K562 (cell line): ENCODE measurements around the gene ILF2. TPM values are rescaled to one million over a fixed set of nuclear protein-coding genes. Genes with fewer than 3 reads are reported as not detected.

Experiments
- ATAC-seq: fragments of 200-7000 bp; cut with Tn5 transposase; 3 replicates; pipeline ENCODE4 v1.9.1; 2020; ENCODE audit warnings: moderate library complexity
- BruUV-seq: library from RNA; stranded (reverse); fragments of 400-500 nt; replicated peaks from 2 replicates; lab custom pipeline; 2021; lab: Mats Ljungman, UMichigan
- CTCF ChIA-PET: fragments of 300-600 bp; formaldehyde crosslinking; extraction: SDS; loops from one replicate; lab custom pipeline; 2021; ENCODE audit warnings: low intra/inter-chr PET ratio; lab: Yijun Ruan, JAX
- POLR2A ChIA-PET: fragments of 300-600, 350-650 bp; sonication (Branson Sonifier 250); formaldehyde crosslinking; extraction: SDS; loops from one replicate; lab custom pipeline; 2021; ENCODE audit warnings: antibody characterized with exemption, inconsistent platforms; lab: Yijun Ruan, JAX
- DNase-seq, 4 experiments: peaks; one replicate each; pipeline versions ENCODE4 v3.0.0 to v3.0.0-alpha.2; 2011 to 2018; ENCODE audit warnings: low spot score in 3 of 4, mixed read lengths in 3 of 4; ENCODE audit errors: extremely low read depth in 1 of 4
- FAIRE-seq: peaks from 2 replicates; lab custom pipeline; 2011; peaks lifted over from hg19 to GRCh38; lab: Jason Lieb, UNC
- H2AFZ ChIP-seq: 2 replicates; pipeline ENCODE4 v1.6.0; 2011; ENCODE audit warnings: low read depth, low read length, control low read depth, inconsistent platforms
- H3K27ac ChIP-seq: fragments of 200-600 bp; 3 replicates; pipeline ENCODE4 v1.8.0; 2011; ENCODE audit warnings: low read depth, mild to moderate bottlenecking, control low read depth, inconsistent platforms, low read length, moderate library complexity, mixed read lengths; ENCODE audit errors: extremely low read depth
- H3K27me3 ChIP-seq, 2 experiments: fragments of 300-600 bp in 1 of 2; 2 replicates in 1 of 2; 3 replicates in 1 of 2; pipeline versions ENCODE4 v1.6.0 to v1.8.0; 2011; ENCODE audit warnings: inconsistent platforms in 2 of 2, low read length in 2 of 2, mild to moderate bottlenecking in 1 of 2, mixed read lengths in 1 of 2, moderate library complexity in 1 of 2; ENCODE audit not compliant: control insufficient read depth in 2 of 2, insufficient read depth in 2 of 2
- H3K36me3 ChIP-seq: fragments of 300-600 bp; 3 replicates; pipeline ENCODE4 v1.8.0; 2011; ENCODE audit warnings: mild to moderate bottlenecking, low read length, inconsistent platforms; ENCODE audit not compliant: control insufficient read depth, insufficient read depth
- H3K4me1 ChIP-seq, 2 experiments: fragments of 200-600 bp in 1 of 2; replicated peaks in 1 of 2; 2 replicates in 1 of 2; 3 replicates in 1 of 2; pipeline versions ENCODE4 v1.5.1 to v1.8.0; 2011; ENCODE audit warnings: inconsistent platforms in 2 of 2, low read length in 2 of 2, mild to moderate bottlenecking in 1 of 2, mixed read lengths in 1 of 2, moderate library complexity in 1 of 2; ENCODE audit not compliant: control insufficient read depth in 2 of 2, insufficient read depth in 2 of 2
- H3K4me2 ChIP-seq: 2 replicates; pipeline ENCODE4 v1.6.1; 2011; ENCODE audit warnings: low read length, control low read depth, inconsistent platforms, mixed read lengths; ENCODE audit not compliant: insufficient read depth
- H3K4me3 ChIP-seq: fragments of 200-600 bp; sonication (generic), shearing (Covaris generic); 2 replicates; pipeline ENCODE4 v1.5.1; 2016; ENCODE audit warnings: control low read depth, inconsistent platforms
- H3K79me2 ChIP-seq: fragments of 200-600 bp; 3 replicates; pipeline ENCODE4 v1.8.0; 2011; ENCODE audit warnings: low read length, inconsistent platforms; ENCODE audit not compliant: control insufficient read depth, insufficient read depth
- H3K9ac ChIP-seq, 2 experiments: 2 replicates each; pipeline versions ENCODE4 v1.6.0 to v1.6.1; 2011; ENCODE audit warnings: low read depth in 2 of 2, low read length in 2 of 2, control low read depth in 1 of 2, inconsistent platforms in 1 of 2, mild to moderate bottlenecking in 1 of 2, mixed read lengths in 1 of 2; ENCODE audit not compliant: insufficient read depth in 1 of 2
- H3K9me1 ChIP-seq: one replicate; pipeline ENCODE4 v1.6.0; 2011; ENCODE audit warnings: inconsistent platforms, mild to moderate bottlenecking, low read length, moderate library complexity; ENCODE audit not compliant: control insufficient read depth, insufficient read depth
- H3K9me3 ChIP-seq: replicated peaks from 2 replicates; pipeline ENCODE4 v1.5.1; 2011; ENCODE audit warnings: low read depth, low read length, inconsistent platforms; ENCODE audit not compliant: control insufficient read depth, insufficient read depth
- H4K20me1 ChIP-seq: replicated peaks from 2 replicates; pipeline ENCODE4 v1.6.1; 2011; ENCODE audit warnings: low read length, inconsistent platforms, mixed read lengths; ENCODE audit not compliant: control insufficient read depth, insufficient read depth
- DIDO1 ChIP-seq: fragments of 450-650 bp; IDR thresholded peaks from 2 replicates; pipeline ENCODE4 v1.6.1; 2016; ENCODE audit warnings: low read depth, missing biosample characterization, missing genetic modification characterization
- ERF ChIP-seq: fragments of 450-650 bp; formaldehyde crosslinking; IDR thresholded peaks from 2 replicates; pipeline ENCODE4 v1.4.0; 2020; ENCODE audit warnings: mild to moderate bottlenecking, mixed read lengths
- KDM2B ChIP-seq: fragments of 250-450 bp; sonication (Bioruptor Pico); IDR thresholded peaks from 2 replicates; pipeline ENCODE4 v1.8.0; 2021; ENCODE audit warnings: mild to moderate bottlenecking, moderate library complexity
- MYNN ChIP-seq, 2 experiments: sonication (generic); formaldehyde crosslinking in 1 of 2; IDR thresholded peaks; 2 replicates each; pipeline versions ENCODE4 v1.5.0 to v1.6.1; 2016 to 2020; ENCODE audit warnings: antibody characterized with exemption in 1 of 2, missing genetic modification reagents in 1 of 2
- NEUROD1 ChIP-seq: fragments of 150-350 bp; IDR thresholded peaks from 2 replicates; pipeline ENCODE4 v1.6.1; 2014; ENCODE audit warnings: borderline replicate concordance, low read length, low read depth; ENCODE audit not compliant: partially characterized antibody
- POLR2AphosphoS5 ChIP-seq: IDR thresholded peaks from 2 replicates; pipeline ENCODE4 v1.6.1; 2011; ENCODE audit warnings: mild to moderate bottlenecking, low read depth, low read length, moderate library complexity; ENCODE audit not compliant: control insufficient read depth, insufficient read depth
- POLR2B ChIP-seq: fragments of 450-650 bp; IDR thresholded peaks from 2 replicates; pipeline ENCODE4 v1.6.1; 2018; ENCODE audit warnings: low read depth; ENCODE audit not compliant: partially characterized antibody
- RBM39 ChIP-seq: fragments of 200-400 bp; formaldehyde crosslinking; optimal IDR thresholded peaks from 2 replicates; pipeline ENCODE3; 2018; ENCODE audit warnings: low read depth, low read length
- RCOR1 ChIP-seq, 2 experiments: IDR thresholded peaks; 2 replicates each; pipeline ENCODE4 v1.6.1; 2012; ENCODE audit warnings: low read depth in 2 of 2, low read length in 2 of 2, borderline replicate concordance in 1 of 2, improper control_type of control experiment in 1 of 2
- TAF15 ChIP-seq: fragments of 200-400 bp; formaldehyde crosslinking; IDR thresholded peaks from 2 replicates; pipeline ENCODE4 v1.6.1; 2017; ENCODE audit warnings: mild to moderate bottlenecking, low read depth, low read length, moderate library complexity
- THRB ChIP-seq: fragments of 450-650 bp; formaldehyde crosslinking; conservative IDR thresholded peaks from 2 replicates; pipeline ENCODE4 v1.4.0; 2022; ENCODE audit warnings: mild to moderate bottlenecking, missing genetic modification characterization
- ZNF133 ChIP-seq: fragments of 250-450 bp; sonication (Bioruptor Pico); IDR thresholded peaks from 2 replicates; pipeline ENCODE4 v1.4.0; 2020; ENCODE audit warnings: mild to moderate bottlenecking
- ZNF140 ChIP-seq: fragments of 250-450 bp; sonication (Bioruptor Pico); IDR thresholded peaks from 2 replicates; pipeline ENCODE4 v1.8.0; 2021; ENCODE audit warnings: moderate library complexity, mild to moderate bottlenecking, inconsistent platforms
- ZNF79 ChIP-seq: fragments of 250-450 bp; sonication (Bioruptor Pico); IDR thresholded peaks from 2 replicates; pipeline ENCODE4 v1.4.0; 2020; ENCODE audit warnings: low read depth, mild to moderate bottlenecking, moderate library complexity
- WGBS: fragments of 100-300 bp; shearing (Covaris generic); methylation state at CpG from one replicate; pipeline ENCODE4 v1.1.6; 2016; ENCODE audit warnings: low coverage, mixed read lengths; ENCODE audit not compliant: insufficient coverage; ENCODE audit errors: missing lambda C conversion rate; 5-methylcytosine and 5-hydroxymethylcytosine counted together
- in situ Hi-C: fragments of 300-500 bp; cut with MboI; formaldehyde crosslinking; loops from 4 replicates; pipeline ENCODE4 v1.15.0; 2018; ENCODE audit warnings: inconsistent platforms, mixed read lengths
- intact Hi-C: fragments of 100-400 bp; cut with micrococcal nuclease; formaldehyde crosslinking; loops from 2 replicates; pipeline ENCODE4 v1.14.2; 2022
- polyA plus RNA-seq, 8 experiments: library from polyadenylated mRNA; depleted of rRNA in 4 of 8; stranded (reverse) in 5 of 8; unstranded in 3 of 8; fragments of >200 nt; fragmentation: Nextera tagmentation in 2 of 8; fragmentation: Illumina TruSeq in 1 of 8; extraction: Ambion mirVana in 2 of 8; extraction: Trizol in 1 of 8; gene quantifications; 2 replicates each; pipeline versions ENCODE4 v1.2.1 to v1.2.3, GENCODE V29; 2011 to 2014; ENCODE audit warnings: inconsistent platforms in 1 of 8, missing spikeins in 1 of 8
- total RNA-seq, 7 experiments: library from RNA; depleted of rRNA in 6 of 7; stranded (reverse); fragments of >200 nt in 6 of 7; fragmentation: Illumina TruSeq in 2 of 7; extraction: Trizol in 2 of 7; gene quantifications; 2 replicates each; pipeline versions ENCODE4 v1.2.1 to v1.2.3, GENCODE V29; 2011 to 2021; ENCODE audit warnings: low replicate concordance in 1 of 7
- TF ChIP-seq, protein P1 (sequence below): sonication (generic); IDR thresholded peaks from 2 replicates; pipeline ENCODE4 v1.6.1; 2016
- TF ChIP-seq, protein P2 (sequence below): fragments of 250-450 bp; sonication (Bioruptor Pico); IDR thresholded peaks from 2 replicates; pipeline ENCODE4 v1.8.0; 2021; ENCODE audit warnings: borderline replicate concordance, mild to moderate bottlenecking, moderate library complexity; ENCODE audit not compliant: poor library complexity, severe bottlenecking

The ILF2 gene
- total and polyA plus RNA-seq, 9 of the 15 experiments (the other 6 are each of a cell fraction or from before 2014, with no cell fraction given): 282 to 726 (median 474) TPM

DNA sequence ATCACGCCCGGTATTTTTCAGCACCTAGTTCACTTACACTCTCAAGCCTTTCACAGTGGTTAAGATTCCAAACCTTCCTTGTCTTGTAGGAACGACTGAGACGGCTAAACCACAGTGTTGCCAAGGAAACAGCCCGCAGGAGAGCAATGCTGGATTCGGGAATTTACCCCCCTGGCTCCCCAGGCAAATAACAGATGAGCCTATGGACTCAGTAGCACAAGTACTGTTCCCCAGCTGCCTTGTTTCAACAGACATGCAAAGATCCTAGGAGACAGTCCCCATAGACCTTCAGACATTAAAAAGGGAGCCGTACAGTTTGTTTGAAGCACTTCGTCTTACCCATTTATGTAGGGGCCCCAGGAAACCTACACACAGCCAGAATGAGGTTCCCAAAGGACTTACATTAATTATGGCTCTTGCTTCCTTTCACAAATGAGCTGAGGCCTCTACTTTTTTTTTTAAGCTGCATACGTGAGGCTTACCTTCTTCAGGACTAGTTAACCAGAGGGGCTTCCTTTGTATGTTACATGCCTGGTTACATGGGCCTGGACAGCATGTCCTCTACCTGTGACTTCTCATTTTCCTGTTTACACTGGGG lies 9.6 kb downstream of the ILF2 start:
- H4K20me1 ChIP-seq: no peaks in the 10 kb centered on the region
- H3K4me1 ChIP-seq: peaks cover 3 to 16% of the 10 kb centered on the region in 2 experiments; a peak in 4 of 5 replicates
- FAIRE-seq (no peak), DNase-seq (peak in 1 of 4 experiments; percentile 18), ATAC-seq (peak; percentile 13)
- H3K9ac ChIP-seq: no peak overlapping the region
- in situ Hi-C loops: no loop called here
- peak overlapping the region; percentile 10; the same call in 1 of the 3 replicates for H3K27ac ChIP-seq
- no peak overlapping the region for H3K4me2 ChIP-seq
- H3K9me3 ChIP-seq: no peaks in the 10 kb centered on the region
- H3K4me3 ChIP-seq: no peak overlapping the region
- H3K79me2 ChIP-seq: peaks cover 13% of the 10 kb centered on the region
- no peaks in the 10 kb centered on the region for H3K27me3 ChIP-seq
- CTCF ChIA-PET: no interaction called here
- H3K36me3 ChIP-seq: peaks cover 58% of the 10 kb centered on the region
- WGBS: 73% methylated on average over 9 of the region's 9 CpGs
- intact Hi-C loops: no loop called here
- POLR2A ChIA-PET: interaction anchor here (0.8 to 6.1 kb wide), 5 partner anchors 9 to 140 kb away, joined by 3 to 51 read pairs (median 10); partner anchors contain the start of genes CHTOP, ILF2 and S100A13
- H2AFZ ChIP-seq: no peak overlapping the region
- no peaks in the 10 kb centered on the region for H3K9me1 ChIP-seq
- BruUV-seq: TSS peak; percentile 33
- TF ChIP-seq RCOR1 (IDR thresholded peaks at IDR 0.05; ENCODE audit: borderline replicate concordance in 1 of 2, low read depth in 2 of 2, low read length in 2 of 2) (no peak), MYNN (IDR thresholded peaks at IDR 0.05) (peak; percentile 56; the same call in 1 of the 2 replicates), MYNN (CRISPR knock-in tag; IDR thresholded peaks at IDR 0.05) (no peak), ZNF140 (no peak), POLR2B (peak; percentile 67), THRB (CRISPR knock-in tag) (peak; percentile 61; the same call in 1 of the 2 replicates), NEUROD1 (no peak), POLR2AphosphoS5 (peak; percentile 67), ZNF133 (CRISPR knock-in tag) (no peak), KDM2B (no peak), DIDO1 (no peak), RBM39 (no peak), ZNF79 (CRISPR knock-in tag) (no peak), ERF (0 out of 2 replicates have a peak, but pooled peaks have one; percentile 54), TAF15 (no peak)
- TF ChIP-seq, protein P1, sequence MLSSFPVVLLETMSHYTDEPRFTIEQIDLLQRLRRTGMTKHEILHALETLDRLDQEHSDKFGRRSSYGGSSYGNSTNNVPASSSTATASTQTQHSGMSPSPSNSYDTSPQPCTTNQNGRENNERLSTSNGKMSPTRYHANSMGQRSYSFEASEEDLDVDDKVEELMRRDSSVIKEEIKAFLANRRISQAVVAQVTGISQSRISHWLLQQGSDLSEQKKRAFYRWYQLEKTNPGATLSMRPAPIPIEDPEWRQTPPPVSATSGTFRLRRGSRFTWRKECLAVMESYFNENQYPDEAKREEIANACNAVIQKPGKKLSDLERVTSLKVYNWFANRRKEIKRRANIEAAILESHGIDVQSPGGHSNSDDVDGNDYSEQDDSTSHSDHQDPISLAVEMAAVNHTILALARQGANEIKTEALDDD: peak; percentile 24; the same call in 1 of the 2 replicates
- TF ChIP-seq, protein P2, sequence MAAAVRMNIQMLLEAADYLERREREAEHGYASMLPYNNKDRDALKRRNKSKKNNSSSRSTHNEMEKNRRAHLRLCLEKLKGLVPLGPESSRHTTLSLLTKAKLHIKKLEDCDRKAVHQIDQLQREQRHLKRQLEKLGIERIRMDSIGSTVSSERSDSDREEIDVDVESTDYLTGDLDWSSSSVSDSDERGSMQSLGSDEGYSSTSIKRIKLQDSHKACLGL (CRISPR knock-in tag): no peak
